ENCODE results near the gene MRM2.

Gene MRM2

DNA sequence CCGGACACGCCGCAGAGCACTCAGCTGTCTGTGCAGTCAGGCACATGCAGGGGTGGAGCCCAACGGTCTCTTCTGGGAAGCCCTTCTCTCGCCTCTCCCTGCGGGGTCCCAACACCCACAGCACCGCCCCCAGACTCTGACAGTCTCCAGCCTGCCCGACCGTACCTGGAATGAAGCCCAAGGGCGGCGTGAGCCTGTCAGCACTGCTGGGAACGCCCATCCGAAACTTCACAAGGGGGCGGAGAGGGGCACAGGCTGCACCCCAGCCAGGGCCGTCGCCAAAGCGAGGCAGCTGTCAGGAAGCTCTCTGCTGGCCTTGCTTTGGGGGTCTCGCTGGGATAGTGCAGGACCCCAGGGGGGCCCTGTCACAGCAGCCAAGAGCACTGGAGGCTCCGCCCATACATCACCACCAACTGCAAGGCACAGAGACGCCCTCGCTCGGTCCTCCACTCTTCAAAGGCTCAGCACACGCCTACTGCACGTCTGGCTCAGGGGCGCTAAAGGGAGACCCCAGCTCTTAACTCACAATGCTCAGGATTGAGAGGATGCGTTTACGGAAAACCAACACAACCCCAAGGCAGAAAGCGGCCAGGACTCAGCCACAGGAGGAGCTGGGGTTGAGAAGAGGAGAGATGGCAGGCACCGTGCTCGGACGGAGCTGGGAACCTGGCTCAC is 40.2 kb downstream of the MRM2 start:
- TF ChIP-seq, protein P1, sequence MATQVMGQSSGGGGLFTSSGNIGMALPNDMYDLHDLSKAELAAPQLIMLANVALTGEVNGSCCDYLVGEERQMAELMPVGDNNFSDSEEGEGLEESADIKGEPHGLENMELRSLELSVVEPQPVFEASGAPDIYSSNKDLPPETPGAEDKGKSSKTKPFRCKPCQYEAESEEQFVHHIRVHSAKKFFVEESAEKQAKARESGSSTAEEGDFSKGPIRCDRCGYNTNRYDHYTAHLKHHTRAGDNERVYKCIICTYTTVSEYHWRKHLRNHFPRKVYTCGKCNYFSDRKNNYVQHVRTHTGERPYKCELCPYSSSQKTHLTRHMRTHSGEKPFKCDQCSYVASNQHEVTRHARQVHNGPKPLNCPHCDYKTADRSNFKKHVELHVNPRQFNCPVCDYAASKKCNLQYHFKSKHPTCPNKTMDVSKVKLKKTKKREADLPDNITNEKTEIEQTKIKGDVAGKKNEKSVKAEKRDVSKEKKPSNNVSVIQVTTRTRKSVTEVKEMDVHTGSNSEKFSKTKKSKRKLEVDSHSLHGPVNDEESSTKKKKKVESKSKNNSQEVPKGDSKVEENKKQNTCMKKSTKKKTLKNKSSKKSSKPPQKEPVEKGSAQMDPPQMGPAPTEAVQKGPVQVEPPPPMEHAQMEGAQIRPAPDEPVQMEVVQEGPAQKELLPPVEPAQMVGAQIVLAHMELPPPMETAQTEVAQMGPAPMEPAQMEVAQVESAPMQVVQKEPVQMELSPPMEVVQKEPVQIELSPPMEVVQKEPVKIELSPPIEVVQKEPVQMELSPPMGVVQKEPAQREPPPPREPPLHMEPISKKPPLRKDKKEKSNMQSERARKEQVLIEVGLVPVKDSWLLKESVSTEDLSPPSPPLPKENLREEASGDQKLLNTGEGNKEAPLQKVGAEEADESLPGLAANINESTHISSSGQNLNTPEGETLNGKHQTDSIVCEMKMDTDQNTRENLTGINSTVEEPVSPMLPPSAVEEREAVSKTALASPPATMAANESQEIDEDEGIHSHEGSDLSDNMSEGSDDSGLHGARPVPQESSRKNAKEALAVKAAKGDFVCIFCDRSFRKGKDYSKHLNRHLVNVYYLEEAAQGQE (IDR thresholded peaks at IDR 0.05; ENCODE audit: insufficient read depth in 1 of 2, low read depth in 2 of 2, low read length in 2 of 2) = no peak
- TF ChIP-seq TAF1 (IDR thresholded peaks at IDR 0.05; ENCODE audit: borderline replicate concordance, insufficient read depth, low read length) = no peak
- no peak for TF ChIP-seq POLR2AphosphoS5 (IDR thresholded peaks at IDR 0.05; ENCODE audit: low read depth, low read length)

DNA sequence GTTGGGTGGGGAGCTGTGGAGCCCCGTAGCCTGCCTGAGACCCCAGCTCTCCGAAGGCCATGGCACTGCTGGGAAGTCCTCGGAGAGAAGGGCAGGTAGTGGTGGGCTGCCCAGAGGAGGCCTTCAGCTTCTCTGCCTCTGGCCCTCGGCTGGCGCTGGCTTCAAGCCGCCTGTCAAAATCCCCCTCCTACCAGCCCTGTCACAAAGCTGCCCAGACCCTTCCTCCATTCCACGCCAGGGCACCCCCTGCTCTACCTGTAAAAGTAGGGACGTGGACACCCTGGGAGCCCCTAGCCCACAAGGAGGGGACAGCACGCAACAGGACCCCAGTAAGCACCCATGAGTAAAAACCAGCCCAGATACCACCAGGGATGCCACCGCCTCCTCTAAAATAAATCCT is 40.9 kb downstream of the MRM2 start:
- TF ChIP-seq POLR2AphosphoS5 (IDR thresholded peaks at IDR 0.05; ENCODE audit: low read depth, low read length) (no peak), FOXP2 (optimal IDR thresholded peaks at IDR 0.05; ENCODE audit: borderline replicate concordance, extremely low read depth, extremely low read length, insufficient read depth) (no peak), TAF1 (IDR thresholded peaks at IDR 0.05; ENCODE audit: borderline replicate concordance, insufficient read depth, low read length) (no peak), SIN3A (IDR thresholded peaks at IDR 0.05; ENCODE audit: borderline replicate concordance, insufficient read depth, low read length) (no peak)
- TF ChIP-seq, protein P1 (IDR thresholded peaks at IDR 0.05; ENCODE audit: insufficient read depth in 1 of 2, low read depth in 2 of 2, low read length in 2 of 2) = no peak

DNA sequence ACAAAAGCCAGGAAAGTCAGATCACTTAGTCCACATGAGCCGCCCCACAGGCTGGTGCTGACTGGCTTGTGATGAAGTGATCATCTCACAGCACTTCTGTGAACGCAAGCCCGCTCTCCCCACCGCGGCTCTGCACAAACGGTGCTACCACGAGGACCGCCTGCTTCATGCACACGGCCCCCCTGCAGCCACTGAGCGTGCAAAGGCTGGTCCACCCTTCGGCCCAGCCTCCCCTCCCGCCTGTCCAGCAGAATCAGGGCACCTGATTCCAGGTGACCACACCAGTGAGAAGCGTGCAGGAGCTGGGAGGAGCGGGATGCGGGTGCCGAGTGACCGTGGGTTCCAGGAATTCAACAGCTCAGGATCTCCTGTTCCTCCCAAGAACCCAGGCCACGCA is 41.4 kb downstream of the MRM2 start:
- TF ChIP-seq, protein P1 (IDR thresholded peaks at IDR 0.05; ENCODE audit: insufficient read depth in 1 of 2, low read depth in 2 of 2, low read length in 2 of 2) = no peak
- no peak for TF ChIP-seq TAF1 (IDR thresholded peaks at IDR 0.05; ENCODE audit: borderline replicate concordance, insufficient read depth, low read length)
- TF ChIP-seq FOXP2 (optimal IDR thresholded peaks at IDR 0.05; ENCODE audit: borderline replicate concordance, extremely low read depth, extremely low read length, insufficient read depth) = no peak
- no peak for TF ChIP-seq SIN3A (IDR thresholded peaks at IDR 0.05; ENCODE audit: borderline replicate concordance, insufficient read depth, low read length)
- TF ChIP-seq POLR2AphosphoS5 (IDR thresholded peaks at IDR 0.05; ENCODE audit: low read depth, low read length) = no peak

DNA sequence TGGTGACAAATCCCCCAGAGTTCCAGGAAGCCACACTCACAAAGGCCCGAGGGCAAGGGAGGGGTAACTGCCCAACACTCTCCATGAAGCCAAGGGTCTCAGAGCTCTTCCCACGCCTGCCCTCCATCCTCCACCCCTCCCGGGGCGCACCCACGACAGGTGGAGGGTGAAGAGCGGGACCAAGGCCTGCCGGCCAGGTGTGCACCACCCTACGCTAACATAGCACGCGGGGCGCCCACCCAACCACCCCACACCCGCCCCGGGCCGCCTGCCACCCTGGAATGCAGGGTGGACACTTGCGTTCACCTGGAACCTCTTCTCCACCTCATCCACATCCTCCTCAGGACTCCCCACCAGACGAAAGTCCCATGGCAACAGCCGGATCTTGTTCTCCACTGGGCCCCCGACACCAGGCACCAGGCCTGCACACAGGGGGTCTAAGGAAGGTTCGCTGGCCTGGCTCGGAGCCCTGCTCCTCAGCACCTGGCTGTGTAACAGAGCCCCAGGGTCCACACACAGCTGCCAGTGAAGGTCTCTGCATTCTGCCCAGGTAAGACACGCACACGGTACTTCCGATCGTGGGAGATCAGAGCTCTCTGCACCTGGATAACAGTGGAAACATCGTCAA is 41.9 kb downstream of the MRM2 start:
- TF ChIP-seq TAF1 (IDR thresholded peaks at IDR 0.05; ENCODE audit: borderline replicate concordance, insufficient read depth, low read length) (no peak), FOXP2 (optimal IDR thresholded peaks at IDR 0.05; ENCODE audit: borderline replicate concordance, extremely low read depth, extremely low read length, insufficient read depth) (no peak), SIN3A (IDR thresholded peaks at IDR 0.05; ENCODE audit: borderline replicate concordance, insufficient read depth, low read length) (no peak), POLR2AphosphoS5 (IDR thresholded peaks at IDR 0.05; ENCODE audit: low read depth, low read length) (no peak)
- TF ChIP-seq, protein P1 (IDR thresholded peaks at IDR 0.05; ENCODE audit: insufficient read depth in 1 of 2, low read depth in 2 of 2, low read length in 2 of 2) = no peak

Data from PFSK-1 (cell line).